K562 (cell line): ENCODE results near the gene PLP2. TPM values are rescaled to one million over a fixed set of nuclear protein-coding genes. Genes with fewer than 3 reads are reported as not detected.

ENCODE experiments used
- DMBX1 ChIP-seq: fragments of 250-450 bp; sonication (Bioruptor Pico); IDR thresholded peaks from 2 replicates; pipeline ENCODE4 v1.8.0; 2022; ENCODE audit warnings: inconsistent platforms, mild to moderate bottlenecking, moderate library complexity, borderline replicate concordance
- MCM7 ChIP-seq, 2 experiments: fragments of 450-650 bp; IDR thresholded peaks; 2 replicates each; pipeline ENCODE4 v1.6.1; 2016 to 2018
- MEF2D ChIP-seq: conservative IDR thresholded peaks from 2 replicates; pipeline ENCODE4 v1.6.1; 2016; ENCODE audit warnings: low read depth, missing genetic modification characterization, missing compliant biosample characterization
- MLLT1 ChIP-seq, 2 experiments: fragments of 450-650 bp; IDR thresholded peaks; 2 replicates each; pipeline ENCODE4 v1.6.1; 2016
- TFE3 ChIP-seq: fragments of 450-650 bp; formaldehyde crosslinking; IDR thresholded peaks from 2 replicates; pipeline ENCODE4 v1.4.0; 2020; ENCODE audit warnings: mild to moderate bottlenecking, mixed read lengths
- ZBTB34 ChIP-seq: fragments of 250-450 bp; sonication (Bioruptor Pico); IDR thresholded peaks from 2 replicates; pipeline ENCODE4 v1.8.0; 2021; ENCODE audit warnings: mild to moderate bottlenecking, moderate library complexity
- ZNF121 ChIP-seq: sonication (generic); formaldehyde crosslinking; conservative IDR thresholded peaks from 2 replicates; pipeline ENCODE4 v1.8.0; 2022; ENCODE audit warnings: missing genetic modification reagents
- polyA plus RNA-seq, 8 experiments: library from polyadenylated mRNA; depleted of rRNA in 4 of 8; stranded (reverse) in 5 of 8; unstranded in 3 of 8; fragments of >200 nt; fragmentation: Nextera tagmentation in 2 of 8; fragmentation: Illumina TruSeq in 1 of 8; extraction: Ambion mirVana in 2 of 8; extraction: Trizol in 1 of 8; gene quantifications; 2 replicates each; pipeline versions ENCODE4 v1.2.1 to v1.2.3, GENCODE V29; 2011 to 2014; ENCODE audit warnings: inconsistent platforms in 1 of 8, missing spikeins in 1 of 8
- total RNA-seq, 7 experiments: library from RNA; depleted of rRNA in 6 of 7; stranded (reverse); fragments of >200 nt in 6 of 7; fragmentation: Illumina TruSeq in 2 of 7; extraction: Trizol in 2 of 7; gene quantifications; 2 replicates each; pipeline versions ENCODE4 v1.2.1 to v1.2.3, GENCODE V29; 2011 to 2021; ENCODE audit warnings: low replicate concordance in 1 of 7

The PLP2 gene
- total and polyA plus RNA-seq, 9 of the 15 experiments (the other 6 are each of a cell fraction or from before 2014, with no cell fraction given): 34.7 to 236 (median 112) TPM

DNA sequence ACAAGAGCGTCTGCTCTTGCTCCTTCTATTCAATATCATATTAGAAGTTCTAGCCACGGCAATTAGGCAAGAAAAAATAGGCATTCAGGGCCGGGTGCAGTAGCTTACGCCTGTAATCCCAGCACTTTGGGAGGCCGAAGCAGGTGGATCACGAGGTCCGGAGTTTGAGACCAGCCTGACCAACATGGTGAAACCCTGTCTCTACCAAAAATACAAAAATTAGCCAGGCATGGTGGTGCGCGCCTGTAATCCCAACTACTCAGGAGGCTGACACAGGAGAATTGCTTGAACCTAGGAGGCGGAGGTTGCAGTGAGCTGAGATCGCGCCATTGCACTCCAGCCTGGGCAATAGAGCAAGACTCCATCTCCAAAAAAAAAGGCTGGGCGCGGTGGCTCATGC lies 22.4 kb upstream of the PLP2 start (continued):
- TF ChIP-seq TFE3 (peak; percentile 49), DMBX1 (CRISPR knock-in tag) (peak; percentile 30; the same call in 1 of the 2 replicates), MCM7 (IDR thresholded peaks at IDR 0.05) (0 out of 4 replicates have a peak, but pooled peaks of 1 of the 2 experiments have one; percentile 16), MLLT1 (IDR thresholded peaks at IDR 0.05) (peak in 1 of 2 experiments; percentile 19; a peak in 1 of 4 replicates), ZBTB34 (CRISPR knock-in tag) (0 out of 2 replicates have a peak, but pooled peaks have one; percentile 19), MEF2D (tag) (peak; percentile 56), ZNF121 (CRISPR knock-in tag) (peak; percentile 46; the same call in 1 of the 2 replicates)
- TF ChIP-seq, all 486 proteins: peak for 14; not testable (repeated sequence) for 472
